GM12878 (cell line): ENCODE measurements around the gene WASHC2C.
"Not testable (repeated sequence)": the region's sequence is repeated elsewhere in the genome, so short reads cannot be mapped to it uniquely, and the experiment has no call there.

Source experiments
- BHLHE40 ChIP-seq, 2 experiments: fragments of 450-650 bp in 1 of 2; IDR thresholded peaks; 2 replicates each; pipeline ENCODE4 v1.6.1; 2011 to 2017; ENCODE audit warnings: low read depth in 2 of 2, borderline replicate concordance in 1 of 2, improper control_type of control experiment in 1 of 2, low read length in 1 of 2, mild to moderate bottlenecking in 1 of 2
- EP300 ChIP-seq, 2 experiments: fragments of 150-350 bp in 1 of 2; IDR thresholded peaks; 2 replicates each; pipeline ENCODE4 v1.6.1; 2011 to 2012; ENCODE audit warnings: low read depth in 2 of 2, low read length in 2 of 2, borderline replicate concordance in 1 of 2, improper control_type of control experiment in 1 of 2, inconsistent platforms in 1 of 2; ENCODE audit not compliant: control insufficient read depth in 1 of 2
- POLR2A ChIP-seq: IDR thresholded peaks from 2 replicates; pipeline ENCODE4 v1.6.1; 2011; ENCODE audit warnings: low read depth, mild to moderate bottlenecking, low read length

- not testable (repeated sequence) for TF ChIP-seq EP300 (IDR thresholded peaks at IDR 0.05; ENCODE audit: borderline replicate concordance in 1 of 2, control insufficient read depth in 1 of 2, low read depth in 2 of 2, low read length in 2 of 2); BHLHE40 (IDR thresholded peaks at IDR 0.05; ENCODE audit: borderline replicate concordance in 1 of 2, low read depth in 2 of 2, low read length in 1 of 2); POLR2A
These were observed 25.1 kb downstream of the WASHC2C start for GRCh38 chr10:45752210-45752609.
